ENCODE measurements around the gene TBX6.
"Not testable (repeated sequence)": the region's sequence is repeated elsewhere in the genome, so short reads cannot be mapped to it uniquely, and the experiment has no call there.

The TBX6 gene

DNA sequence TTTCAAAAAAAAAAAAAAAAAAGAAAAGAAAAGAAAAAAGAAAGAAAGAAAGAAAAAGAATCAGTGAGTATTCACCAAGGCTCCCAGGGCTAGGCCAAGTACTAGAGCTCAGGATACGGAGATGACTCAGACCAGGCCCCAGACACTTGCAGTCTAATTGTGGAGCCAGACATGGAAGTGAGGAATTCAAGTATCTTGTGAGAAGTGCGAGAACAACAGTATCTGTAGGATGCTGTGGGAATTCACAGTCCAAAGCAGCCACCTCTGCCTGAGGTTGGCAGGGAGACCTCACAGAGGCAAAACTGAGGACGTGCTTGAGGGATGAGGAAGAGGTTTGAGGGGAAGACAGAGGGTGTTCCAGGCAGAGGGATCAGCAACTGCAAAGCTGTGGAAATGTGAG is 40.2 kb downstream of the TBX6 start:
- Mint-ChIP-seq H3K4me1 (peaks cover 8% of the 10 kb centered on the region), H3K9me3 (no peaks in the 10 kb centered on the region), H3K27ac (no peak overlapping the region), H3K36me3 (no peaks in the 10 kb centered on the region), H3K27me3 (peaks cover 18% of the 10 kb centered on the region), H3K4me3 (no peak overlapping the region)
- ATAC-seq = no peak

GRCh38 chr16:30049871-30050270 is 41.9 kb downstream of the TBX6 start:
- Mint-ChIP-seq H3K4me1 (peaks cover 8% of the 10 kb centered on the region), H3K36me3 (no peaks in the 10 kb centered on the region), H3K27me3 (peaks cover 32% of the 10 kb centered on the region), H3K27ac (no peak overlapping the region), H3K4me3 (no peak overlapping the region), H3K9me3 (no peaks in the 10 kb centered on the region)
- no peak for ATAC-seq

DNA sequence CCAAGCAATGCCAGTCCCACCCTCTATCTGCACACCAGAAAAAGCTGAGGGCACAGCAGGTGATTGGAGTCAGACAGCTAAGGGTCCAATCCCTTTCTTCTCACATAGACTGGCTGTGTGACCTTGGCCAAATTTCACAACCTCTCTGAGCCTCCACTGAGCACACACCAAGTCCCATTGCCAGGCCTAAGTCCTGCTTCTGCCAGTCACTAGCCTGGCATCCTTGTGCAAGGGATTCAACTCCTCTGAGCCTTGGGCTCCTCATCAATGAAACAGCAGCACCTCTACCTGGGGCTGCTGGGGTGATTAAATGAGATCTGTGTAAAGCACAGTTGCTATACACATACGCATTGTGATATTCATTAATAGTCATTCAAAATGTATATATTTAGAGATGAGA is 45.1 kb downstream of the TBX6 start:
- Mint-ChIP-seq H3K27ac (no peak overlapping the region), H3K27me3 (peaks cover 28% of the 10 kb centered on the region), H3K9me3 (no peaks in the 10 kb centered on the region), H3K4me3 (no peak overlapping the region), H3K36me3 (no peaks in the 10 kb centered on the region), H3K4me1 (no peaks in the 10 kb centered on the region)
- ATAC-seq = no peak

GRCh38 chr16:30046178-30046577 is 45.5 kb downstream of the TBX6 start:
- Mint-ChIP-seq H3K27ac (no peak overlapping the region), H3K36me3 (no peaks in the 10 kb centered on the region), H3K9me3 (no peaks in the 10 kb centered on the region), H3K27me3 (peaks cover 28% of the 10 kb centered on the region), H3K4me1 (no peaks in the 10 kb centered on the region), H3K4me3 (no peak overlapping the region)
- no peak for ATAC-seq

- Mint-ChIP-seq H3K4me1 (peaks cover 6% of the 10 kb centered on the region), H3K27me3 (peaks cover 24% of the 10 kb centered on the region), H3K36me3 (no peaks in the 10 kb centered on the region), H3K9me3 (no peaks in the 10 kb centered on the region), H3K4me3 (no peak overlapping the region), H3K27ac (no peak overlapping the region)
- no peak for ATAC-seq
These were observed 49.9 kb downstream of the TBX6 start for GRCh38 chr16:30041841-30042240.

GRCh38 chr16:30040690-30041089 is 51.0 kb downstream of the TBX6 start:
- Mint-ChIP-seq H3K27ac (peak overlapping the region; percentile 19), H3K27me3 (peaks cover 24% of the 10 kb centered on the region)
- not testable (repeated sequence) for H3K9me3 Mint-ChIP-seq, ATAC-seq, H3K4me1 Mint-ChIP-seq, H3K4me3 Mint-ChIP-seq, H3K36me3 Mint-ChIP-seq

GRCh38 chr16:30040221-30040620 is 51.5 kb downstream of the TBX6 start:
- peaks cover 24% of the 10 kb centered on the region for H3K27me3 Mint-ChIP-seq
- no peak overlapping the region for H3K4me3 Mint-ChIP-seq
- no peaks in the 10 kb centered on the region for H3K36me3 Mint-ChIP-seq
- peak; percentile 57 for ATAC-seq
- no peaks in the 10 kb centered on the region for H3K9me3 Mint-ChIP-seq
- H3K4me1 Mint-ChIP-seq = peaks cover 9% of the 10 kb centered on the region
- H3K27ac Mint-ChIP-seq = peak overlapping the region; percentile 19
